ENCODE data around the gene R3HDM4.
"Not testable (repeated sequence)": the region's sequence is repeated elsewhere in the genome, so short reads cannot be mapped to it uniquely, and the experiment has no call there.

DNA sequence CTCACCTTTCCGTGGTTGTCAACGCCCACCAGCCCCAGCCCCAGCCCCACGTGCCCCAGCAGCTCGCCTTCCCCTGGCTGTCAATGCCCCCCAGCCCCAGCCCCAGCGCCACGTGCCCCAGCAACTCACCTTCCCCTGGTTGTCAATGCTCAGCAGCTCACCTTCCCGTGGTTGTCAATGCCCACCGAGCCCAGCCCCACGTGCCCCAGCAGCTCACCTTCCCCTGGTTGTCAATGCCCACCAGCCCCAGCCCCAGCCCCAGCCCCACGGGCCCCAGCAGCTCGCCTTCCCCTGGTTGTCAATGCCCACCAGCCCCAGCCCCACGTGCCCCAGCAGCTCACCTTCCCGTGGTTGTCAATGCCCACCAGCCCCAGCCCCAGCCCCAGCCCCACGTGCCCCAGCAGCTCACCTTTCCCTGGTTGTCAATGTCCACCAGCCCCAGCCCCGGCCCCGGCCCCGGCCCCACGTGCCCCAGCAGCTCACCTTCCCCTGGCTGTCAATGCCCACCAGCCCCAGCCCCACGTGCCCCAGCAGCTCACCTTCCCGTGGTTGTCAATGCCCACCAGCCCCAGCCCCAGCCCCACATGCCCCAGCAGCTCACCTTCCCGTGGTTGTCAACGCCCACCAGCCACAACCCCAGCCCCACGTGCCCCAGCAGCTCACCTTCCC lies 34.9 kb downstream of the R3HDM4 start:
- TF ChIP-seq, protein P1, sequence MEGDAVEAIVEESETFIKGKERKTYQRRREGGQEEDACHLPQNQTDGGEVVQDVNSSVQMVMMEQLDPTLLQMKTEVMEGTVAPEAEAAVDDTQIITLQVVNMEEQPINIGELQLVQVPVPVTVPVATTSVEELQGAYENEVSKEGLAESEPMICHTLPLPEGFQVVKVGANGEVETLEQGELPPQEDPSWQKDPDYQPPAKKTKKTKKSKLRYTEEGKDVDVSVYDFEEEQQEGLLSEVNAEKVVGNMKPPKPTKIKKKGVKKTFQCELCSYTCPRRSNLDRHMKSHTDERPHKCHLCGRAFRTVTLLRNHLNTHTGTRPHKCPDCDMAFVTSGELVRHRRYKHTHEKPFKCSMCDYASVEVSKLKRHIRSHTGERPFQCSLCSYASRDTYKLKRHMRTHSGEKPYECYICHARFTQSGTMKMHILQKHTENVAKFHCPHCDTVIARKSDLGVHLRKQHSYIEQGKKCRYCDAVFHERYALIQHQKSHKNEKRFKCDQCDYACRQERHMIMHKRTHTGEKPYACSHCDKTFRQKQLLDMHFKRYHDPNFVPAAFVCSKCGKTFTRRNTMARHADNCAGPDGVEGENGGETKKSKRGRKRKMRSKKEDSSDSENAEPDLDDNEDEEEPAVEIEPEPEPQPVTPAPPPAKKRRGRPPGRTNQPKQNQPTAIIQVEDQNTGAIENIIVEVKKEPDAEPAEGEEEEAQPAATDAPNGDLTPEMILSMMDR (IDR thresholded peaks at IDR 0.05 in 4 of 5, conservative IDR thresholded peaks at IDR 0.05 in 1 of 5): not testable (repeated sequence)
- not testable (repeated sequence) for TF ChIP-seq POLR2A (IDR thresholded peaks at IDR 0.05)

Data from gastrocnemius medialis (tissue), 4 donors.